Mesodermal cell (in vitro differentiated cells): Measurements from ENCODE around the gene DNPEP.
A peak's percentile ranks its signal among the peaks of the same experiment; 100 is the strongest.

ENCODE experiments used
- H3K27ac ChIP-seq: 2 replicates; pipeline ENCODE4 v1.7.0; 2013; ENCODE audit warnings: mild to moderate bottlenecking, low read depth, low read length, moderate library complexity; ENCODE audit not compliant: severe bottlenecking
- H3K36me3 ChIP-seq: 2 replicates; pipeline ENCODE4 v1.7.1; 2013; ENCODE audit warnings: mild to moderate bottlenecking, low read length, moderate library complexity; ENCODE audit not compliant: control insufficient read depth, insufficient read depth
- H3K4me1 ChIP-seq: one replicate; pipeline ENCODE4 v1.7.1; 2013; ENCODE audit warnings: mild to moderate bottlenecking, low read length; ENCODE audit not compliant: insufficient read depth, control insufficient read depth, poor library complexity, severe bottlenecking
- H3K4me3 ChIP-seq: 2 replicates; pipeline ENCODE4 v1.7.0; 2013; ENCODE audit warnings: low read length, control low read depth, mild to moderate bottlenecking; ENCODE audit not compliant: insufficient read depth, poor library complexity, severe bottlenecking; ENCODE audit errors: extremely low read depth
- H3K9me3 ChIP-seq: 2 replicates; pipeline ENCODE4 v1.7.1; 2013; ENCODE audit warnings: mild to moderate bottlenecking, low read length, moderate library complexity; ENCODE audit not compliant: control insufficient read depth
- WGBS, 2 experiments: methylation state at CpG; one replicate each; pipeline ENCODE4 v1.1.5; 2013; ENCODE audit warnings: missing lambda C conversion rate in 2 of 2; ENCODE audit not compliant: insufficient coverage in 2 of 2; 5-methylcytosine and 5-hydroxymethylcytosine counted together

Gene DNPEP

GRCh38 chr2:219354582-219354981 is 33.1 kb downstream of the DNPEP start:
- Histone ChIP-seq H3K36me3 (no peaks in the 10 kb centered on the region), H3K27ac (no peak overlapping the region), H3K9me3 (no peaks in the 10 kb centered on the region), H3K4me1 (peaks cover 16% of the 10 kb centered on the region), H3K4me3 (no peak overlapping the region)
- WGBS, 2 experiments: 64 to 81% methylated on average over 3 of the region's 4 CpGs

GRCh38 chr2:219353129-219353528 is 34.6 kb downstream of the DNPEP start:
- WGBS, 2 experiments: 71 to 100% methylated on average over 1 to 5 of the region's 5 CpGs
- H3K36me3 ChIP-seq: no peaks in the 10 kb centered on the region
- no peaks in the 10 kb centered on the region for H3K9me3 ChIP-seq
- no peak overlapping the region for H3K4me3 ChIP-seq
- H3K27ac ChIP-seq: no peak overlapping the region
- H3K4me1 ChIP-seq: peaks cover 9% of the 10 kb centered on the region

- H3K36me3 ChIP-seq: no peaks in the 10 kb centered on the region
Observed at GRCh38 chr2:219352448-219353023, 35.2 kb downstream of the DNPEP start.

DNA sequence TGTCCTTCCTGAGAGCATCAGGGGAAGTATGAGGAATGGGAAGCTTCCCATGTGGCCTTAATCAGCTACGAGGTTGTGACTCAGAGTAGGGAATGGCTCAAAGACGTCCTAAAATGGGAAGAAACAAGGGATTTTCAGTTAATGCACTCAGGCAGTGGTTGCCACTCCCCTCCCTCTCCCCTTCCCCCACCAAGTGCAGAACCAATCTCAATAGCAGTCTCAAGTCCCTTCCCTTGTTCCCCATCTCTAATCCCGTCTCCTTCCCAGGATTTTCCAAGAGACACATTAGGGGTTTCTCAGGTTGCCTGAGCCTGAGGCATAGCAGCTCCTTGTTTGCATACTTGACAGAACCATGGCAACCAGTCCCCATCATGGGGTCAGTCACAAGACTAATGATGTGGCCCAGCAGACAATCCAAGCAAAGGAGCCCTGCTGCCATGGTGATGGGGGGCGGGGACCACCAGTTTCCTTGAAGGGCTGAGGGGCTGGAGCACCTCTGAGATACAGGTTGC is 36.9 kb downstream of the DNPEP start:
- Histone ChIP-seq H3K4me3 (no peak overlapping the region), H3K36me3 (no peaks in the 10 kb centered on the region), H3K4me1 (peaks cover 8% of the 10 kb centered on the region), H3K9me3 (no peaks in the 10 kb centered on the region), H3K27ac (peak overlapping the region; percentile 51)
- 59 to 60% methylated on average over 3 of the region's 4 CpGs for WGBS, 2 experiments

More at GRCh38 chr2:219352448-219353023, 35.2 kb downstream of the DNPEP start:
- no peak overlapping the region for H3K27ac ChIP-seq
- no peaks in the 10 kb centered on the region for H3K9me3 ChIP-seq
- H3K4me1 ChIP-seq: peaks cover 8% of the 10 kb centered on the region
- 18 to 31% methylated on average over 4 to 5 of the region's 5 CpGs for WGBS, 2 experiments
- no peak overlapping the region for H3K4me3 ChIP-seq

- Histone ChIP-seq H3K27ac (peak overlapping the region; percentile 51), H3K4me1 (peaks cover 8% of the 10 kb centered on the region), H3K36me3 (no peaks in the 10 kb centered on the region), H3K4me3 (no peak overlapping the region), H3K9me3 (no peaks in the 10 kb centered on the region)
- 82 to 96% methylated on average over 3 of the region's 3 CpGs for WGBS, 2 experiments
Observed at GRCh38 chr2:219350215-219350614, 37.5 kb downstream of the DNPEP start.

- H3K4me3 ChIP-seq: no peak overlapping the region
- no peak overlapping the region for H3K27ac ChIP-seq
- H3K36me3 ChIP-seq: no peaks in the 10 kb centered on the region
- no peaks in the 10 kb centered on the region for H3K4me1 ChIP-seq
- 76 to 94% methylated on average over 2 to 4 of the region's 6 CpGs for WGBS, 2 experiments
- H3K9me3 ChIP-seq: no peaks in the 10 kb centered on the region
Observed at GRCh38 chr2:219344751-219345430, 42.8 kb downstream of the DNPEP start.

- no peaks in the 10 kb centered on the region for H3K4me1 ChIP-seq
- H3K27ac ChIP-seq: no peak overlapping the region
- H3K9me3 ChIP-seq: no peaks in the 10 kb centered on the region
- H3K36me3 ChIP-seq: no peaks in the 10 kb centered on the region
- 41 to 43% methylated on average over 5 of the region's 5 CpGs for WGBS, 2 experiments
- H3K4me3 ChIP-seq: no peak overlapping the region
Observed at GRCh38 chr2:219335373-219335786, 52.3 kb downstream of the DNPEP start.

GRCh38 chr2:219334076-219334475 is 53.6 kb downstream of the DNPEP start:
- no CpG with 5 or more reads among the region's 2 CpGs for WGBS, 2 experiments
- H3K36me3 ChIP-seq: no peaks in the 10 kb centered on the region
- no peak overlapping the region for H3K27ac ChIP-seq

GRCh38 chr2:219332542-219332941 is 55.2 kb downstream of the DNPEP start, which contains the start of gene RESP18:
Gene RESP18, minus strand, starts transcription at chr2:219332744.
- H3K4me3 ChIP-seq: no peak within 1 kb of the TSS
- no peaks in the 10 kb centered on the region for H3K4me1 ChIP-seq
- H3K27ac ChIP-seq: no peak within 1 kb of the TSS
- no peaks in the 10 kb centered on the region for H3K9me3 ChIP-seq
- no peaks in the 10 kb centered on the region for H3K36me3 ChIP-seq
- WGBS, 2 experiments: 21 to 28% methylated on average over 19 to 20 of the region's 24 CpGs

More at GRCh38 chr2:219334076-219334475, 53.6 kb downstream of the DNPEP start:
- H3K4me3 ChIP-seq: no peak overlapping the region
- no peaks in the 10 kb centered on the region for H3K9me3 ChIP-seq
- no peaks in the 10 kb centered on the region for H3K4me1 ChIP-seq

- no peak overlapping the region for H3K4me3 ChIP-seq
- no peaks in the 10 kb centered on the region for H3K9me3 ChIP-seq
- H3K36me3 ChIP-seq: no peaks in the 10 kb centered on the region
- no peaks in the 10 kb centered on the region for H3K4me1 ChIP-seq
- whole genome bisulfite sequencing, 2 experiments: 17 to 19% methylated on average over 26 to 32 of the region's 39 CpGs
- H3K27ac ChIP-seq: no peak overlapping the region
Observed at GRCh38 chr2:219331560-219332213, 56.0 kb downstream of the DNPEP start.
